ENCODE data around the gene LCN12.
A peak's percentile ranks its signal among the peaks of the same experiment; 100 is the strongest.

The LCN12 gene

GRCh38 chr9:136985027-136985602, 33.0 kb downstream of the LCN12 start:
- TF ChIP-seq, protein P1, sequence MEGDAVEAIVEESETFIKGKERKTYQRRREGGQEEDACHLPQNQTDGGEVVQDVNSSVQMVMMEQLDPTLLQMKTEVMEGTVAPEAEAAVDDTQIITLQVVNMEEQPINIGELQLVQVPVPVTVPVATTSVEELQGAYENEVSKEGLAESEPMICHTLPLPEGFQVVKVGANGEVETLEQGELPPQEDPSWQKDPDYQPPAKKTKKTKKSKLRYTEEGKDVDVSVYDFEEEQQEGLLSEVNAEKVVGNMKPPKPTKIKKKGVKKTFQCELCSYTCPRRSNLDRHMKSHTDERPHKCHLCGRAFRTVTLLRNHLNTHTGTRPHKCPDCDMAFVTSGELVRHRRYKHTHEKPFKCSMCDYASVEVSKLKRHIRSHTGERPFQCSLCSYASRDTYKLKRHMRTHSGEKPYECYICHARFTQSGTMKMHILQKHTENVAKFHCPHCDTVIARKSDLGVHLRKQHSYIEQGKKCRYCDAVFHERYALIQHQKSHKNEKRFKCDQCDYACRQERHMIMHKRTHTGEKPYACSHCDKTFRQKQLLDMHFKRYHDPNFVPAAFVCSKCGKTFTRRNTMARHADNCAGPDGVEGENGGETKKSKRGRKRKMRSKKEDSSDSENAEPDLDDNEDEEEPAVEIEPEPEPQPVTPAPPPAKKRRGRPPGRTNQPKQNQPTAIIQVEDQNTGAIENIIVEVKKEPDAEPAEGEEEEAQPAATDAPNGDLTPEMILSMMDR (IDR thresholded peaks at IDR 0.05; ENCODE audit: insufficient read depth, low read depth, low read length, missing control alignments), result no peak
- no peak overlapping the region for H3K4me3 ChIP-seq (ENCODE audit: low read length)
- no peak for DNase-seq (ENCODE audit: low read depth)

DNA sequence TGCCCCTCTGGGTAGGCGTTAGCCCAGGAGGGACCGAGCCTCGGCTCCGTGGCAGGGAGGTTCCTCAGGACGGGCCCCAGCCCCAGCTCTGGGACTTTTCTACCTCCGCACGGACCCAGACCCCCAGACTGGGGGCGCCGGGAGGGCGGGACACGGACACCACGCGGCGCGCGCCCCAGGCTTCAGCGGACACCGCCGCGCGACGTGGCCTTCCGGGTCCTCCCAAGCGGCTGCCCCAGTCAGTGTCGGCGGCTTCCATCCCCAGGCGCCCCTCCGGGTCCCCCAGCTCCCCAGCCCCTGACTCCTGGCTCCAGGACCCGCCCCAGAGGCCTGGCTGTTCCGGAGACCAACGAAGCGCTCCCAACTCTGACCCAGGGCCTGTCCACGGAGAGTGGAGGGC, 33.8 kb downstream of the LCN12 start:
- TF ChIP-seq, protein P1 (IDR thresholded peaks at IDR 0.05; ENCODE audit: insufficient read depth, low read depth, low read length, missing control alignments), result no peak
- no peak for DNase-seq (ENCODE audit: low read depth)
- H3K4me3 ChIP-seq (ENCODE audit: low read length), result no peak overlapping the region

DNA sequence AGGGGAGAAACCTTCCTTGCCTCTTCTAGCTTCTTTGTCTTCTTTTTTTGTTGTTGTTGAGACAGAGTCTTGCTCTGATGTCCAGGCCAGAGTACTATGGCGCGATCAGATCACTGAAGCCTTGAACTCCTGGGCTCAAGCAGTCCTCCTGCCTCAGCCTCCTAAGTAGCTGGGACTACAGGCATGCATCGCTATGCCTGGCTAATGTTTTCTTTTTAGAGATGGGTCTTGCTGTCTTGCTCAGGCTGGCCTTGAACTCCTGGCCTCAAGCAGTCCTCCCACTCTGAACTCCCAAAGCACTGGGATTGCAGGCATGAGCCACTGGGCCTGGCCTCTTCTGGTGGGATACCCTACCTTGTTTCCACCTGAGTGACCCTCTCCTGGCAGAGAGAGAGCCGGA, 36.8 kb downstream of the LCN12 start:
- no peak overlapping the region for H3K4me3 ChIP-seq (ENCODE audit: low read length)
- DNase-seq (ENCODE audit: low read depth), result no peak

GRCh38 chr9:136990242-136990911, 38.3 kb downstream of the LCN12 start:
- no peak overlapping the region for H3K4me3 ChIP-seq (ENCODE audit: low read length)
- TF ChIP-seq, protein P1 (IDR thresholded peaks at IDR 0.05; ENCODE audit: insufficient read depth, low read depth, low read length, missing control alignments), result no peak
- no peak for DNase-seq (ENCODE audit: low read depth)

More for the DNA sequence above, 36.8 kb downstream of the LCN12 start:
- TF ChIP-seq, protein P1 (IDR thresholded peaks at IDR 0.05; ENCODE audit: insufficient read depth, low read depth, low read length, missing control alignments), result no peak

GRCh38 chr9:136991993-136992818, 40.1 kb downstream of the LCN12 start, which contains the start of gene PAXX:
Gene PAXX (plus strand): TSS chr9:136992422. CDS start chr9:136992444, 22 bp downstream.
- H3K4me3 ChIP-seq (ENCODE audit: low read length), result peak within 1 kb of the TSS; percentile 65
- TF ChIP-seq, protein P1 (IDR thresholded peaks at IDR 0.05; ENCODE audit: insufficient read depth, low read depth, low read length, missing control alignments), result no peak
- DNase-seq (ENCODE audit: low read depth), result peak; percentile 90

DNA sequence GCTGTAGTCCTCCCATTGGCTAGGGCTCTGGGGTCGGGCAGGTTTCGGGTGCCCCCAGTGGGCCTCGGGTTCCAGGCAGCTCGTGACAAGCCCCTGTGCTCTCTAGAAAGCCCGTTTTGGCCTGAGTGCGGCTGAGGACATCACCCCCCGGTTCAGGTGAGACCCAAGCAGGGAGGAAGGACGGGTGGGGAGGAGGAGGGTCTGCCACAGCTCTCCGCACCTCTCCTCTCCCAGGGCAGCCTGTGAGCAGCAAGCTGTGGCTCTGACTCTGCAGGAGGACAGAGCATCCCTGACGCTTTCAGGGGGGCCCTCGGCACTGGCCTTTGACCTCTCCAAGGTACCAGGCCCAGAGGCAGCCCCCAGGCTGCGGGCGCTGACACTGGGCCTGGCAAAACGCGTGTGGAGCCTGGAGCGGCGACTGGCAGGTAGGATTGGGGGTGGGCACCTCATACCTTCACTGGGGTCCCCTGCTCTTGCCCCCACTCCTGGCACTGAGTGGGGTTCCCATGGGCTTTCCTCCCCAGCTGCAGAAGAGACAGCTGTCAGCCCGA, 40.8 kb downstream of the LCN12 start:
- H3K4me3 ChIP-seq (ENCODE audit: low read length), result peak overlapping the region; percentile 65
- TF ChIP-seq, protein P1 (IDR thresholded peaks at IDR 0.05; ENCODE audit: insufficient read depth, low read depth, low read length, missing control alignments), result no peak
- no peak for DNase-seq (ENCODE audit: low read depth)

Measured in epithelial cell of esophagus (primary cell).